ENCODE measurements around the gene ANKRD34B.

Gene ANKRD34B

GRCh38 chr5:80597500-80597899 is 27.4 kb upstream of the ANKRD34B start:
- no peak overlapping the region for H3K4me2 ChIP-seq (ENCODE audit: insufficient read depth, low read length)
- no peaks in the 10 kb centered on the region for H3K27me3 ChIP-seq (ENCODE audit: insufficient read depth, low read length, poor library complexity)
- TF ChIP-seq EZH2 (IDR thresholded peaks at IDR 0.05; ENCODE audit: borderline replicate concordance, low read depth, low read length, severe bottlenecking) (no peak), CTCF (IDR thresholded peaks at IDR 0.05; ENCODE audit: borderline replicate concordance, extremely low read depth, low read length, poor library complexity, severe bottlenecking) (no peak)
- DNase-seq: no peak
- ATAC-seq (ENCODE audit: insufficient read depth, low read depth): no peak
- no peak overlapping the region for H3K9ac ChIP-seq (ENCODE audit: low read depth, low read length)
- H4K20me1 ChIP-seq (ENCODE audit: insufficient read depth, low read length): no peaks in the 10 kb centered on the region
- H3K27ac ChIP-seq (ENCODE audit: low read length): no peak overlapping the region
- no peak overlapping the region for H3K4me3 ChIP-seq (ENCODE audit: low read depth in 1 of 2, low read length in 2 of 2)
- no peaks in the 10 kb centered on the region for H3K79me2 ChIP-seq (ENCODE audit: insufficient read depth, low read length)
- H3K9me3 ChIP-seq (ENCODE audit: insufficient read depth, low read length, severe bottlenecking): no peaks in the 10 kb centered on the region
- H3K4me1 ChIP-seq (ENCODE audit: insufficient read depth, low read length): no peaks in the 10 kb centered on the region
- no peak overlapping the region for H2AFZ ChIP-seq (ENCODE audit: low read depth, low read length)
- no peaks in the 10 kb centered on the region for H3K36me3 ChIP-seq (ENCODE audit: insufficient read depth, low read length)

- ATAC-seq (ENCODE audit: insufficient read depth, low read depth) (no peak), DNase-seq (no peak)
- H3K4me3 ChIP-seq (ENCODE audit: low read depth in 1 of 2, low read length in 2 of 2): no peak overlapping the region
- no peaks in the 10 kb centered on the region for H3K79me2 ChIP-seq (ENCODE audit: insufficient read depth, low read length)
- no peaks in the 10 kb centered on the region for H4K20me1 ChIP-seq (ENCODE audit: insufficient read depth, low read length)
- no peak overlapping the region for H3K9ac ChIP-seq (ENCODE audit: low read depth, low read length)
- H3K36me3 ChIP-seq (ENCODE audit: insufficient read depth, low read length): no peaks in the 10 kb centered on the region
- H3K9me3 ChIP-seq (ENCODE audit: insufficient read depth, low read length, severe bottlenecking): no peaks in the 10 kb centered on the region
- H3K4me2 ChIP-seq (ENCODE audit: insufficient read depth, low read length): no peak overlapping the region
- H2AFZ ChIP-seq (ENCODE audit: low read depth, low read length): 0 out of 2 replicates have a peak overlapping the region, but pooled peaks have one; percentile 22
- H3K27me3 ChIP-seq (ENCODE audit: insufficient read depth, low read length, poor library complexity): no peaks in the 10 kb centered on the region
- H3K4me1 ChIP-seq (ENCODE audit: insufficient read depth, low read length): no peaks in the 10 kb centered on the region
- no peak for TF ChIP-seq EZH2 (IDR thresholded peaks at IDR 0.05; ENCODE audit: borderline replicate concordance, low read depth, low read length, severe bottlenecking)
- no peak for TF ChIP-seq CTCF (IDR thresholded peaks at IDR 0.05; ENCODE audit: borderline replicate concordance, extremely low read depth, low read length, poor library complexity, severe bottlenecking)
- H3K27ac ChIP-seq (ENCODE audit: low read length): no peak overlapping the region
Measured at GRCh38 chr5:80594810-80595209, 24.7 kb upstream of the ANKRD34B start.

GRCh38 chr5:80592761-80593160 is 22.7 kb upstream of the ANKRD34B start:
- Histone ChIP-seq H3K4me1 (ENCODE audit: insufficient read depth, low read length) (no peaks in the 10 kb centered on the region), H3K79me2 (ENCODE audit: insufficient read depth, low read length) (no peaks in the 10 kb centered on the region), H4K20me1 (ENCODE audit: insufficient read depth, low read length) (no peaks in the 10 kb centered on the region), H3K9ac (ENCODE audit: low read depth, low read length) (no peak overlapping the region), H3K4me2 (ENCODE audit: insufficient read depth, low read length) (no peak overlapping the region), H3K4me3 (ENCODE audit: low read depth in 1 of 2, low read length in 2 of 2) (no peak overlapping the region), H3K27ac (ENCODE audit: low read length) (no peak overlapping the region), H3K9me3 (ENCODE audit: insufficient read depth, low read length, severe bottlenecking) (no peaks in the 10 kb centered on the region), H3K36me3 (ENCODE audit: insufficient read depth, low read length) (no peaks in the 10 kb centered on the region), H3K27me3 (ENCODE audit: insufficient read depth, low read length, poor library complexity) (no peaks in the 10 kb centered on the region), H2AFZ (ENCODE audit: low read depth, low read length) (no peak overlapping the region)
- TF ChIP-seq EZH2 (IDR thresholded peaks at IDR 0.05; ENCODE audit: borderline replicate concordance, low read depth, low read length, severe bottlenecking): no peak
- ATAC-seq (ENCODE audit: insufficient read depth, low read depth): no peak
- no peak for DNase-seq

GRCh38 chr5:80592105-80592504 is 22.0 kb upstream of the ANKRD34B start:
- H3K9ac ChIP-seq (ENCODE audit: low read depth, low read length): no peak overlapping the region

More at GRCh38 chr5:80592105-80592504, 22.0 kb upstream of the ANKRD34B start:
- H4K20me1 ChIP-seq (ENCODE audit: insufficient read depth, low read length): no peaks in the 10 kb centered on the region
- H2AFZ ChIP-seq (ENCODE audit: low read depth, low read length): no peak overlapping the region
- DNase-seq (no peak), ATAC-seq (ENCODE audit: insufficient read depth, low read depth) (no peak)
- TF ChIP-seq EZH2 (IDR thresholded peaks at IDR 0.05; ENCODE audit: borderline replicate concordance, low read depth, low read length, severe bottlenecking) (no peak), CTCF (IDR thresholded peaks at IDR 0.05; ENCODE audit: borderline replicate concordance, extremely low read depth, low read length, poor library complexity, severe bottlenecking) (no peak)
- H3K4me1 ChIP-seq (ENCODE audit: insufficient read depth, low read length): no peaks in the 10 kb centered on the region
- no peak overlapping the region for H3K27ac ChIP-seq (ENCODE audit: low read length)
- H3K27me3 ChIP-seq (ENCODE audit: insufficient read depth, low read length, poor library complexity): no peaks in the 10 kb centered on the region
- no peaks in the 10 kb centered on the region for H3K36me3 ChIP-seq (ENCODE audit: insufficient read depth, low read length)
- no peaks in the 10 kb centered on the region for H3K9me3 ChIP-seq (ENCODE audit: insufficient read depth, low read length, severe bottlenecking)
- no peak overlapping the region for H3K4me3 ChIP-seq (ENCODE audit: low read depth in 1 of 2, low read length in 2 of 2)
- no peaks in the 10 kb centered on the region for H3K79me2 ChIP-seq (ENCODE audit: insufficient read depth, low read length)
- no peak overlapping the region for H3K4me2 ChIP-seq (ENCODE audit: insufficient read depth, low read length)

All from DND-41 (cell line).